ENCODE measurements around the gene DOP1B. TPM values are rescaled to one million over a fixed set of nuclear protein-coding genes. Genes with fewer than 3 reads are reported as not detected.

DOP1B gene
- total RNA-seq, 5 donors from 2014 or later (not counting 1 experiment from before 2014, with no cell fraction given), result 18.4 to 26.3 (median 23.1) TPM

GRCh38 chr21:36188081-36188681, 31.6 kb downstream of the DOP1B start:
- 76% methylated on average over 8 of the region's 8 CpGs for WGBS (ENCODE audit: insufficient coverage)
- H3K27ac Mint-ChIP-seq, result peak overlapping the region in 1 of 2 donors; percentile 34
- ATAC-seq (replicated peaks in 1 of 4), result no peak
- Histone ChIP-seq H3K27me3 (replicated peaks in 1 of 2; ENCODE audit: control insufficient read depth in 2 of 2, extremely low read depth in 1 of 2, insufficient read depth in 2 of 2, low read length in 1 of 2) (no peaks in the 10 kb centered on the region), H3K4me1 (ENCODE audit: control insufficient read depth in 1 of 2, extremely low read depth in 1 of 2, insufficient read depth in 2 of 2, low read length in 2 of 2) (peaks cover 2 to 14% of the 10 kb centered on the region in 2 experiments), H3K27ac (ENCODE audit: low read length) (no peak overlapping the region), H3K9me3 (no peaks in the 10 kb centered on the region), H3K36me3 (ENCODE audit: control insufficient read depth in 2 of 2, extremely low read depth in 1 of 2, insufficient read depth in 1 of 2, low read length in 1 of 2) (peaks cover 3 to 4% of the 10 kb centered on the region in 2 donors), H3K4me3 (ENCODE audit: control insufficient read depth in 1 of 2, extremely low read depth in 1 of 2, low read length in 1 of 2) (no peak overlapping the region)
- H3K4me3 Mint-ChIP-seq, result no peak overlapping the region
- DNase-seq, result no peak
- no peaks in the 10 kb centered on the region for H3K9me3 Mint-ChIP-seq
- peaks cover 27% of the 10 kb centered on the region for H3K36me3 Mint-ChIP-seq
- H3K27me3 Mint-ChIP-seq, result no peaks in the 10 kb centered on the region
- H3K4me1 Mint-ChIP-seq, result peaks cover 6 to 11% (median 10%) of the 10 kb centered on the region in 3 donors
- ChIA-PET POLR2A (no interaction called here), CTCF (no interaction called here)

GRCh38 chr21:36188937-36189336, 32.3 kb downstream of the DOP1B start:
- no CpG with 5 or more reads among the region's 2 CpGs for WGBS (ENCODE audit: insufficient coverage)
- Histone ChIP-seq H3K27ac (ENCODE audit: low read length) (no peak overlapping the region), H3K4me3 (ENCODE audit: control insufficient read depth in 1 of 2, extremely low read depth in 1 of 2, low read length in 1 of 2) (no peak overlapping the region), H3K9me3 (no peaks in the 10 kb centered on the region), H3K36me3 (ENCODE audit: control insufficient read depth in 2 of 2, extremely low read depth in 1 of 2, insufficient read depth in 1 of 2, low read length in 1 of 2) (peaks cover 3 to 4% of the 10 kb centered on the region in 2 donors), H3K27me3 (replicated peaks in 1 of 2; ENCODE audit: control insufficient read depth in 2 of 2, extremely low read depth in 1 of 2, insufficient read depth in 2 of 2, low read length in 1 of 2) (no peaks in the 10 kb centered on the region), H3K4me1 (ENCODE audit: control insufficient read depth in 1 of 2, extremely low read depth in 1 of 2, insufficient read depth in 2 of 2, low read length in 2 of 2) (peaks cover 2 to 14% of the 10 kb centered on the region in 2 experiments)
- no peak for DNase-seq
- peaks cover 6 to 11% (median 10%) of the 10 kb centered on the region in 3 donors for H3K4me1 Mint-ChIP-seq
- H3K36me3 Mint-ChIP-seq, result peaks cover 27% of the 10 kb centered on the region
- CTCF ChIA-PET, result interaction anchor here (0.6 kb wide), 2 partner anchors 105 to 156 kb away, joined by 3 to 5 read pairs; no protein-coding TSS in a partner anchor
- H3K9me3 Mint-ChIP-seq, result no peaks in the 10 kb centered on the region
- ATAC-seq (replicated peaks in 1 of 4), result no peak
- H3K4me3 Mint-ChIP-seq, result no peak overlapping the region
- H3K27me3 Mint-ChIP-seq, result no peaks in the 10 kb centered on the region
- POLR2A ChIA-PET, result no interaction called here
- H3K27ac Mint-ChIP-seq, result no peak overlapping the region

- CTCF ChIA-PET, result interaction anchor here in 1 of 2 donors (0.7 kb wide), 1 partner anchor 200 kb away, joined by 3 read pairs; no protein-coding TSS in a partner anchor
Observed at GRCh38 chr21:36190736-36191135, 34.1 kb downstream of the DOP1B start.

GRCh38 chr21:36193200-36193599, 36.6 kb downstream of the DOP1B start:
- ATAC-seq (replicated peaks in 1 of 4), result no peak
- no peak overlapping the region for H3K4me3 ChIP-seq (ENCODE audit: control insufficient read depth in 1 of 2, extremely low read depth in 1 of 2, low read length in 1 of 2)
- no peaks in the 10 kb centered on the region for H3K9me3 ChIP-seq
- H3K27ac ChIP-seq (ENCODE audit: low read length), result no peak overlapping the region
- H3K9me3 Mint-ChIP-seq, result no peaks in the 10 kb centered on the region
- H3K36me3 Mint-ChIP-seq, result peaks cover 14% of the 10 kb centered on the region
- WGBS (ENCODE audit: insufficient coverage), result 95% methylated on average over 5 of the region's 7 CpGs
- H3K27ac Mint-ChIP-seq, result no peak overlapping the region
- no peaks in the 10 kb centered on the region for H3K27me3 ChIP-seq (replicated peaks in 1 of 2; ENCODE audit: control insufficient read depth in 2 of 2, extremely low read depth in 1 of 2, insufficient read depth in 2 of 2, low read length in 1 of 2)
- H3K4me1 ChIP-seq (ENCODE audit: control insufficient read depth in 1 of 2, extremely low read depth in 1 of 2, insufficient read depth in 2 of 2, low read length in 2 of 2), result peaks cover 2 to 6% of the 10 kb centered on the region in 2 experiments
- ChIA-PET POLR2A (no interaction called here), CTCF (interaction anchor here in 1 of 2 donors (0.6 kb wide), 1 partner anchor 40 kb away, joined by 3 read pairs; no protein-coding TSS in a partner anchor)
- no peak overlapping the region for H3K4me3 Mint-ChIP-seq
- H3K36me3 ChIP-seq (ENCODE audit: control insufficient read depth in 2 of 2, extremely low read depth in 1 of 2, insufficient read depth in 1 of 2, low read length in 1 of 2), result no peaks in the 10 kb centered on the region
- H3K4me1 Mint-ChIP-seq, result peaks cover 9% of the 10 kb centered on the region in 3 donors
- H3K27me3 Mint-ChIP-seq, result no peaks in the 10 kb centered on the region
- DNase-seq, result no peak

More at GRCh38 chr21:36190736-36191135, 34.1 kb downstream of the DOP1B start:
- Histone ChIP-seq H3K27me3 (replicated peaks in 1 of 2; ENCODE audit: control insufficient read depth in 2 of 2, extremely low read depth in 1 of 2, insufficient read depth in 2 of 2, low read length in 1 of 2) (no peaks in the 10 kb centered on the region), H3K27ac (ENCODE audit: low read length) (no peak overlapping the region), H3K36me3 (ENCODE audit: control insufficient read depth in 2 of 2, extremely low read depth in 1 of 2, insufficient read depth in 1 of 2, low read length in 1 of 2) (peaks cover 3 to 4% of the 10 kb centered on the region in 2 donors), H3K4me1 (ENCODE audit: control insufficient read depth in 1 of 2, extremely low read depth in 1 of 2, insufficient read depth in 2 of 2, low read length in 2 of 2) (peaks cover 2 to 6% of the 10 kb centered on the region in 2 experiments), H3K9me3 (no peaks in the 10 kb centered on the region), H3K4me3 (ENCODE audit: control insufficient read depth in 1 of 2, extremely low read depth in 1 of 2, low read length in 1 of 2) (no peak overlapping the region)
- no peak overlapping the region for H3K4me3 Mint-ChIP-seq
- POLR2A ChIA-PET, result interaction anchor here in 1 of 2 donors (0.7 kb wide), 1 partner anchor 20 kb away, joined by 9 read pairs; no protein-coding TSS in a partner anchor
- peaks cover 20% of the 10 kb centered on the region for H3K36me3 Mint-ChIP-seq
- no peak for DNase-seq
- no peaks in the 10 kb centered on the region for H3K9me3 Mint-ChIP-seq
- H3K27me3 Mint-ChIP-seq, result no peaks in the 10 kb centered on the region
- no peak overlapping the region for H3K27ac Mint-ChIP-seq
- WGBS (ENCODE audit: insufficient coverage), result 100% methylated on average over 2 of the region's 4 CpGs
- peaks cover 8 to 11% (median 10%) of the 10 kb centered on the region in 3 donors for H3K4me1 Mint-ChIP-seq
- no peak for ATAC-seq (replicated peaks in 1 of 4)

GRCh38 chr21:36194024-36194423, 37.4 kb downstream of the DOP1B start:
- DNase-seq, result no peak
- Mint-ChIP-seq H3K4me3 (no peak overlapping the region), H3K27ac (no peak overlapping the region), H3K27me3 (no peaks in the 10 kb centered on the region), H3K36me3 (peaks cover 17% of the 10 kb centered on the region), H3K4me1 (peaks cover under 1 to 3% (median 1%) of the 10 kb centered on the region in 3 donors), H3K9me3 (no peaks in the 10 kb centered on the region)
- H3K36me3 ChIP-seq (ENCODE audit: control insufficient read depth in 2 of 2, extremely low read depth in 1 of 2, insufficient read depth in 1 of 2, low read length in 1 of 2), result peaks cover 0 to 4% of the 10 kb centered on the region in 2 donors
- 75% methylated on average over 2 of the region's 3 CpGs for WGBS (ENCODE audit: insufficient coverage)
- no peak for ATAC-seq (replicated peaks in 1 of 4)
- ChIA-PET CTCF (interaction anchor here (0.6 to 0.7 kb wide), 2 partner anchors 34 to 40 kb away, joined by 3 read pairs; no protein-coding TSS in a partner anchor), POLR2A (no interaction called here)
- no peak overlapping the region for H3K4me3 ChIP-seq (ENCODE audit: control insufficient read depth in 1 of 2, extremely low read depth in 1 of 2, low read length in 1 of 2)
- H3K4me1 ChIP-seq (ENCODE audit: control insufficient read depth in 1 of 2, extremely low read depth in 1 of 2, insufficient read depth in 2 of 2, low read length in 2 of 2), result peaks cover 1 to 2% of the 10 kb centered on the region in 2 experiments
- no peak overlapping the region for H3K27ac ChIP-seq (ENCODE audit: low read length)
- H3K9me3 ChIP-seq, result no peaks in the 10 kb centered on the region
- no peaks in the 10 kb centered on the region for H3K27me3 ChIP-seq (replicated peaks in 1 of 2; ENCODE audit: control insufficient read depth in 2 of 2, extremely low read depth in 1 of 2, insufficient read depth in 2 of 2, low read length in 1 of 2)

GRCh38 chr21:36195613-36196012, 39.0 kb downstream of the DOP1B start:
- H3K4me1 Mint-ChIP-seq, result peaks cover 0 to 3% (median 0%) of the 10 kb centered on the region in 3 donors
- Histone ChIP-seq H3K27ac (ENCODE audit: low read length) (no peak overlapping the region), H3K4me1 (ENCODE audit: control insufficient read depth in 1 of 2, extremely low read depth in 1 of 2, insufficient read depth in 2 of 2, low read length in 2 of 2) (no peaks in the 10 kb centered on the region), H3K4me3 (ENCODE audit: control insufficient read depth in 1 of 2, extremely low read depth in 1 of 2, low read length in 1 of 2) (no peak overlapping the region), H3K9me3 (no peaks in the 10 kb centered on the region), H3K27me3 (replicated peaks in 1 of 2; ENCODE audit: control insufficient read depth in 2 of 2, extremely low read depth in 1 of 2, insufficient read depth in 2 of 2, low read length in 1 of 2) (no peaks in the 10 kb centered on the region), H3K36me3 (ENCODE audit: control insufficient read depth in 2 of 2, extremely low read depth in 1 of 2, insufficient read depth in 1 of 2, low read length in 1 of 2) (peaks cover 0 to 14% of the 10 kb centered on the region in 2 donors)
- ChIA-PET POLR2A (no interaction called here), CTCF (interaction anchor here in 1 of 2 donors (0.6 kb wide), 1 partner anchor 56 kb away, joined by 6 read pairs; no protein-coding TSS in a partner anchor)
- no peak for ATAC-seq (replicated peaks in 1 of 4)
- no CpG with 5 or more reads among the region's 1 CpG for WGBS (ENCODE audit: insufficient coverage)
- no peak for DNase-seq
- H3K4me3 Mint-ChIP-seq, result no peak overlapping the region
- H3K27ac Mint-ChIP-seq, result no peak overlapping the region
- no peaks in the 10 kb centered on the region for H3K9me3 Mint-ChIP-seq
- H3K27me3 Mint-ChIP-seq, result no peaks in the 10 kb centered on the region
- H3K36me3 Mint-ChIP-seq, result peaks cover 28% of the 10 kb centered on the region
